Measurements from ENCODE around the gene STRIT1.

- TF ChIP-seq CTCF (IDR thresholded peaks at IDR 0.05): no peak
- no peak for TF ChIP-seq POLR2AphosphoS5 (IDR thresholded peaks at IDR 0.05)
These were observed at the start of gene STRIT1 for GRCh38 chr3:155293516-155293915.
